A549 treated with Hydrocortisone at 1 μM for 4 hours (cell line): ENCODE measurements around the gene DYNLL2. TPM values are rescaled to one million over a fixed set of nuclear protein-coding genes. Genes with fewer than 3 reads are reported as not detected.

Source experiments
- total RNA-seq: library from RNA; stranded (reverse); fragments of 200-300 nt; extraction: Qiagen RNA extraction; gene quantifications from 5 replicates; pipeline ENCODE4 v1.2.3, GENCODE V29; 2022

DYNLL2 gene
- 23.5 to 25.9 TPM (median 24.0 TPM) in 5 replicates for total RNA-seq

DNA sequence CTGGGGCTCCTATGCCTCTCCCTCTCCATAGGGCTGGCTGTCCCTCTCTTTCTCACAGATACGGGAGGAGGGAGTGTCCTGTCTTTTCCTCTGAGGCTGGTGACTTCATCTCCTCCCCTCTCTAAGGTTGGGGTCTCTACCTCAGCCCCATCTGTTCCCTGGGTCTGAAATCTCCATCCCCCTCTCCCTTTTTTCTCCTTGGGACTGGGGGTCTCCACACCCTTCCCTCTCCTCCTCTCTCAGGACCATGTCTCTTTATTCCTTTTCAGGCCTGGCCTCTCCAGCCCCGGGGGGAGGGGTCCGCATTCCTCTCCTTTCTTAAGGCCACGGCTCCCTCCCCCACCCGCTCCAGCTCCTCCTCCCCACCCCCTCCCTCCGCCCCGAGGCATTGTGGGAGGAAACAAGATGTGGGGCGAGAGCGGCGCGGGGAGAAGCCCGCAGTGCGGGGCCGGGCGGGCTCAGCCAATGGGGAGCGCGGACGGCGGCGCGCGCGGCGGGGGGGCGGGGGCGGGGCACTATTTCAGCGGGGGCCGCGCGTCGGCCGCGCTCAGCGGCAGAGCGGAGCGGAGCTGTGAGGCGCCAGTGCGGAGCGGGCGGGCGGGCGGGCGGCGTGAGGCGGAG lies at the start of gene DYNLL2:
Gene DYNLL2 (plus strand): TSS at position 550 of the 621 bp plus-strand sequence. CDS start 3,672 bp downstream, outside the sequence.

Other genes starting within 250 kb of the DYNLL2 start
- 172 to 244 TPM (median 180 TPM) in 5 replicates for gene MRPS23, start 233.4 kb upstream of the DYNLL2 start, total RNA-seq
- gene CUEDC1, start 128.0 kb upstream of the DYNLL2 start, total RNA-seq, result 51.0 to 59.6 TPM (median 57.2 TPM) in 5 replicates
- gene VEZF1, start 95.2 kb upstream of the DYNLL2 start, total RNA-seq, result 37.1 to 56.0 TPM (median 48.1 TPM) in 5 replicates
- 214 to 324 TPM (median 239 TPM) in 5 replicates for gene SRSF1, start 76.2 kb upstream of the DYNLL2 start, total RNA-seq
- gene OR4D1, start 65.0 kb downstream of the DYNLL2 start, total RNA-seq, result 0.02 TPM in 1 of 5 replicates, not detected in the others
- gene OR4D2, start 83.6 kb downstream of the DYNLL2 start, total RNA-seq, result not detected in 5 replicates
- gene EPX, start 109.3 kb downstream of the DYNLL2 start, total RNA-seq, result not detected in 5 replicates
- 10.6 to 12.6 TPM (median 12.2 TPM) in 5 replicates for gene MKS1, start 135.8 kb downstream of the DYNLL2 start, total RNA-seq
- gene LPO, start 155.2 kb downstream of the DYNLL2 start, total RNA-seq, result 0.07 TPM in 1 of 5 replicates, not detected in the others
- not detected in 5 replicates for gene MPO, start 197.5 kb downstream of the DYNLL2 start, total RNA-seq
- not detected in 5 replicates for gene TSPOAP1, start 245.4 kb downstream of the DYNLL2 start, total RNA-seq